ENCODE data around the gene ACTL7A. TPM values are rescaled to one million over a fixed set of nuclear protein-coding genes. Genes with fewer than 3 reads are reported as not detected.

Gene ACTL7A
- total and polyA plus RNA-seq, 2 of the 13 experiments (the other 11 are each of a cell fraction or from before 2014, with no cell fraction given), result not detected

- 97% methylated on average over 2 of the region's 2 CpGs for WGBS (ENCODE audit: low lambda C conversion rate)
- FAIRE-seq, result no peak
- POLR2A ChIA-PET, result no interaction called here
Measured at GRCh38 chr9:108844856-108845255, 17.2 kb upstream of the ACTL7A start.

More at GRCh38 chr9:108844856-108845255, 17.2 kb upstream of the ACTL7A start:
- in situ Hi-C loops (cut with HindIII; ENCODE audit: extremely low pct_ligation_motif_present, low pct_unique_long_range_greater_than_20kb), result no loop called here
- BruUV-seq (replicated peaks), result no TSS peak
- Histone ChIP-seq H3K27ac (ENCODE audit: extremely low read length, insufficient read depth, low read length) (no peak overlapping the region), H4K20me1 (ENCODE audit: insufficient read depth, low read length) (no peaks in the 10 kb centered on the region), H3K9ac (ENCODE audit: insufficient read depth, low read depth, low read length) (no peak overlapping the region), H3K4me3 (replicated peaks in 1 of 3; ENCODE audit: insufficient read depth in 1 of 3, low read depth in 2 of 3, low read length in 3 of 3) (no peak overlapping the region), H2AFZ (ENCODE audit: low read length) (no peak overlapping the region), H3K79me2 (ENCODE audit: insufficient read depth, low read length) (no peaks in the 10 kb centered on the region), H3K36me3 (replicated peaks in 1 of 2; ENCODE audit: control insufficient read depth in 1 of 2, insufficient read depth in 2 of 2, low read length in 2 of 2) (no peaks in the 10 kb centered on the region), H3K9me3 (ENCODE audit: low read length) (no peaks in the 10 kb centered on the region), H3K4me2 (ENCODE audit: low read depth, low read length) (no peak overlapping the region), H3K27me3 (ENCODE audit: control insufficient read depth in 1 of 2, insufficient read depth in 2 of 2, low read length in 2 of 2) (no peaks in the 10 kb centered on the region), H3K4me1 (ENCODE audit: insufficient read depth, low read length) (peaks cover 23% of the 10 kb centered on the region)
- CTCF ChIA-PET (ENCODE audit: low intra/inter-chr PET ratio, low total read pairs), result no interaction called here
- intact Hi-C loops (cut with micrococcal nuclease; ENCODE audit: unreplicated experiment), result no loop called here
- ATAC-seq (no peak), DNase-seq (ENCODE audit: low spot score) (no peak)
- TF ChIP-seq RFX1 (IDR thresholded peaks at IDR 0.05) (no peak), DNMT3B (CRISPR knock-in tag; conservative IDR thresholded peaks at IDR 0.05) (no peak), NFYB (CRISPR knock-in tag; IDR thresholded peaks at IDR 0.05) (no peak), FOXA3 (CRISPR knock-in tag; IDR thresholded peaks at IDR 0.05) (no peak), ZNF800 (CRISPR knock-in tag; IDR thresholded peaks at IDR 0.05) (no peak), ZNF761 (CRISPR knock-in tag; conservative IDR thresholded peaks at IDR 0.05) (no peak), NCOA5 (CRISPR knock-in tag; IDR thresholded peaks at IDR 0.05) (no peak)
- TF ChIP-seq, protein P1, sequence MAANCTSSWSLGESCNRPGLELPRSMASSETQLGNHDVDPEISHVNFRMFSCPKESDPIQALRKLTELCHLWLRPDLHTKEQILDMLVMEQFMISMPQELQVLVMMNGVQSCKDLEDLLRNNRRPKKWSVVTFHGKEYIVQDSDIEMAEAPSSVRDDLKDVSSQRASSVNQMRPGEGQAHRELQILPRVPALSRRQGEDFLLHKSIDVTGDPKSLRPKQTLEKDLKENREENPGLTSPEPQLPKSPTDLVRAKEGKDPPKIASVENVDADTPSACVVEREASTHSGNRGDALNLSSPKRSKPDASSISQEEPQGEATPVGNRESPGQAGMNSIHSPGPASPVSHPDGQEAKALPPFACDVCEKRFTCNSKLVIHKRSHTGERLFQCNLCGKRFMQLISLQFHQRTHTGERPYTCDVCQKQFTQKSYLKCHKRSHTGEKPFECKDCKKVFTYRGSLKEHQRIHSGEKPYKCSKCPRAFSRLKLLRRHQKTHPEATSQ (CRISPR knock-in tag; IDR thresholded peaks at IDR 0.05; ENCODE audit: borderline replicate concordance), result no peak

Data from HepG2 (cell line).